Calu3 (cell line): Measurements from ENCODE around the gene EIPR1. TPM values are rescaled to one million over a fixed set of nuclear protein-coding genes. Genes with fewer than 3 reads are reported as not detected.

Source experiments
- BruUV-seq: library from RNA; stranded (reverse); fragments of 400-500 nt; replicated peaks from 2 replicates; lab custom pipeline; 2021; lab: Mats Ljungman, UMichigan
- CTCF ChIA-PET: fragments of 300-600 bp; sonication (Branson Sonifier 250); formaldehyde crosslinking; loops from one replicate; lab custom pipeline; 2022; ENCODE audit warnings: antibody characterized with exemption; lab: Charles Lee
- DNase-seq: peaks from one replicate; pipeline ENCODE4 v3.0.0; 2022
- H3K27ac Mint-ChIP-seq: one replicate; pipeline ENCODE4 v1.8.0; 2022; ENCODE audit warnings: mixed read lengths; ENCODE audit not compliant: unreplicated experiment
- H3K27me3 Mint-ChIP-seq: one replicate; pipeline ENCODE4 v1.8.0; 2022; ENCODE audit warnings: mixed read lengths; ENCODE audit not compliant: unreplicated experiment
- H3K36me3 Mint-ChIP-seq: one replicate; pipeline ENCODE4 v1.8.0; 2022; ENCODE audit warnings: mild to moderate bottlenecking, moderate library complexity, mixed read lengths; ENCODE audit not compliant: insufficient read depth, unreplicated experiment
- H3K4me1 Mint-ChIP-seq: one replicate; pipeline ENCODE4 v1.8.0; 2022; ENCODE audit warnings: mild to moderate bottlenecking, low read depth, mixed read lengths; ENCODE audit not compliant: unreplicated experiment
- H3K4me3 Mint-ChIP-seq: one replicate; pipeline ENCODE4 v1.8.0; 2022; ENCODE audit warnings: mild to moderate bottlenecking, low read depth, moderate library complexity, mixed read lengths; ENCODE audit not compliant: unreplicated experiment
- H3K9me3 Mint-ChIP-seq: one replicate; pipeline ENCODE4 v1.8.0; 2022; ENCODE audit warnings: low read depth, mixed read lengths; ENCODE audit not compliant: unreplicated experiment
- intact Hi-C: fragments of 100-400 bp; cut with micrococcal nuclease; formaldehyde crosslinking; loops from one replicate; pipeline ENCODE4 v1.10.0; 2022; ENCODE audit not compliant: unreplicated experiment
- total RNA-seq: library from RNA; stranded (reverse); gene quantifications from 2 replicates; pipeline ENCODE4 v1.2.3, GENCODE V29; 2022
- TF ChIP-seq, protein P1 (sequence below): fragments of 200-600 bp; IDR thresholded peaks from one replicate; pipeline ENCODE4 v1.8.0; 2022; ENCODE audit warnings: antibody characterized with exemption; ENCODE audit not compliant: unreplicated experiment

Gene EIPR1
- total RNA-seq, 1 experiment from 2014 or later: 31.7 TPM

DNA sequence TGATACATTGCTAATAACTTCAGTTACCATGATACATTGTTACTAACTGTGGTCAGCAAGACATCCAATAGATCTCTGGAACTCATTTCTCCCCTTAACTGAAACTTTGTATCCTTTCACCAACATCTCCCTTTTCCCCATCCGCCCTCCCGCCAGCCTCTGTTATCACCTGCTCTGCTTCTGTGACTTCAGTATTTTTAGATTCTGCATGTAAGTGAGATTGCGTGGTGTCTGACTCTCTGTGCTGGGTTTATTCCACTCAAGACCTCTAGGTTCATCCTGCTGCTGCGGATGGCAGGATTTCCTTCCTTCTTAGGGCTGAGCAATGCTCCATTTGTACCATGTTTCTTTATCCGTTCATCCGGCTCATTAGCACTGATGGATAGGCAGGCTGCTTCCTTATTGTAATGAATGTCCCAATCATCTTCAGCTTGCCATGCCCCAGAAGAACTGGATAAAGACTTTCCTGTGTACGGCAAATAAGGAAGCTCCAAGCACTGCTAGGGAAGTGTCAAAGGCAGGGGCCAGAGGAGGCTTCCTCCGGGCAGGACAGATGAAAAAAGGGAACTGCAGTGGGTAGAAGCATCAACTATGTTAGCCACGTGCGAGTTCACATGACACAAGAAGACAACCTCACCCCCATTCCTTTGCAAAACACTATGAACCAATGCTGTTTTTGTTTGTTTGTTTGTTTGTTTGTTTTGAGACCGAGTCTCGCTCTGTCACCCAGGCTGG lies 113.4 kb downstream of the EIPR1 start:
- Mint-ChIP-seq H3K27me3 (no peaks in the 10 kb centered on the region), H3K36me3 (no peaks in the 10 kb centered on the region), H3K4me1 (no peaks in the 10 kb centered on the region), H3K4me3 (no peak overlapping the region), H3K27ac (no peak overlapping the region), H3K9me3 (no peaks in the 10 kb centered on the region)
- CTCF ChIA-PET: no interaction called here
- no peak for DNase-seq
- TF ChIP-seq, protein P1, sequence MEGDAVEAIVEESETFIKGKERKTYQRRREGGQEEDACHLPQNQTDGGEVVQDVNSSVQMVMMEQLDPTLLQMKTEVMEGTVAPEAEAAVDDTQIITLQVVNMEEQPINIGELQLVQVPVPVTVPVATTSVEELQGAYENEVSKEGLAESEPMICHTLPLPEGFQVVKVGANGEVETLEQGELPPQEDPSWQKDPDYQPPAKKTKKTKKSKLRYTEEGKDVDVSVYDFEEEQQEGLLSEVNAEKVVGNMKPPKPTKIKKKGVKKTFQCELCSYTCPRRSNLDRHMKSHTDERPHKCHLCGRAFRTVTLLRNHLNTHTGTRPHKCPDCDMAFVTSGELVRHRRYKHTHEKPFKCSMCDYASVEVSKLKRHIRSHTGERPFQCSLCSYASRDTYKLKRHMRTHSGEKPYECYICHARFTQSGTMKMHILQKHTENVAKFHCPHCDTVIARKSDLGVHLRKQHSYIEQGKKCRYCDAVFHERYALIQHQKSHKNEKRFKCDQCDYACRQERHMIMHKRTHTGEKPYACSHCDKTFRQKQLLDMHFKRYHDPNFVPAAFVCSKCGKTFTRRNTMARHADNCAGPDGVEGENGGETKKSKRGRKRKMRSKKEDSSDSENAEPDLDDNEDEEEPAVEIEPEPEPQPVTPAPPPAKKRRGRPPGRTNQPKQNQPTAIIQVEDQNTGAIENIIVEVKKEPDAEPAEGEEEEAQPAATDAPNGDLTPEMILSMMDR: no peak
- intact Hi-C loops: no loop called here
- BruUV-seq: no TSS peak

DNA sequence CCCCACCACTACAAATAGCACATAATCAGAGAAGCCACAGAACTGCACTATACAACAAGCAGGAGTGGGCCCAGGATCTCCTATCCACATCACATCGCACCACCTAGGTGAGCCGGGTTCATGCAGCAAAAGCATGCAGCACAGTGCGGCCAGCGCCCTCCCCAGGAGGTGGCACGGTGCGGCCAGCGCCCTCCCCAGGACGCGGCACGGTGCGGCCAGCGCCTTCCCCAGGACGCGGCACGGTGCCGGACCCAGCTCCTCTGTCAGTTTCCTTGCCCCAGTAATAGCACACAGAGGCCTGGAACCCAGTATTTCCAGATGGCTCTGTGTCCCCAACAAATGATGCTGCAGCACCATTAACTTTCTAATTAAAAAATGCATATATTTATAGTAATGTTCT lies 114.1 kb downstream of the EIPR1 start:
- no TSS peak for BruUV-seq
- no peaks in the 10 kb centered on the region for H3K4me1 Mint-ChIP-seq
- intact Hi-C loops: no loop called here
- no peak overlapping the region for H3K27ac Mint-ChIP-seq
- H3K9me3 Mint-ChIP-seq: no peaks in the 10 kb centered on the region
- no peaks in the 10 kb centered on the region for H3K27me3 Mint-ChIP-seq
- H3K36me3 Mint-ChIP-seq: no peaks in the 10 kb centered on the region
- TF ChIP-seq, protein P1: no peak
- DNase-seq: no peak
- H3K4me3 Mint-ChIP-seq: no peak overlapping the region
- CTCF ChIA-PET: no interaction called here

DNA sequence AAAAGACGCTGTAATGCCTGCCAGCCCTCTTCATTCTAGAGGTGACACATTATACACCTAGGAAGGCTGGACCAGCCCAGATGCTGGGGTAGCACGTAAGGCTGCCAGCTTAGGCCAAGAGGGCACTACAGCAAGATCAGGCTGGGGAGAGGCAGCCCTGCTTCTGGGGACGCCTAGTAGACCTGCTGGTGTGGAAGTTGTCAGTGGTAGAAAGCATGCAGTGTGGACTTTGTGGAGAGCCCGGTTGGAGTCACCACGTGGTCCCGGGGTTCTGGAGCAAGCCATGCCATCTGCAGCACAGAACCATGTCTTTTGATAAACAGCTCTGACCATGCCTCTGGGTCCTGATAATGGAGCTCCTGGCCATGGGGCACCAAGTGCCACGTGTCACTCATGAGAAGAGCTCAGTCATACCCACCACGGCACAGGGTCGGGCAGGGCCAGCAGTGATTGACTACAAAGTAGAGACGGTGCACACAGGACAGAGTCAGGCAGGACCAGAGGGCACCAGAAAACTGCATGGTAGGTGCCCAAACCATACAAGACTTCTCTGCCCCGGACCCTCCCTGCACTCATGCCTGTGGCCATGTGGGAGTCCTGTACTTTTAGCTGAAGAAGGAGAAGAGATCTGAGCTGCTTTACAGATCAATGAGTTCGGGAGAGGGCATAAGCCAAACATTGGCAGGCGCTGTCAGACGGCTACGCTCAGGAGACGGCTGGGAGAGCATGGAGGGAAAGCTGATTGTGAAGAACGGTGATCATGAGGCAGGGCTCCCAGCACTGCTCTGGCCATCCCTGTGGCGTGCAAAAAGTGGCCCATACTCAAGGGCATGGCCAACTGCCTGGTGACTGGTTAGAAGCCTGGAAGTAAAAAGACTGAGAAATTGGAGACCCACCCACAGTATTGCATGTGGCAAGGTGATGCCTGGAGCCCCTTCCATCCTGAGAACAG lies 114.9 kb downstream of the EIPR1 start:
- no peak overlapping the region for H3K27ac Mint-ChIP-seq
- no peaks in the 10 kb centered on the region for H3K27me3 Mint-ChIP-seq
- no peaks in the 10 kb centered on the region for H3K9me3 Mint-ChIP-seq
- no peaks in the 10 kb centered on the region for H3K36me3 Mint-ChIP-seq
- H3K4me3 Mint-ChIP-seq: no peak overlapping the region
- TF ChIP-seq, protein P1: no peak
- CTCF ChIA-PET: no interaction called here
- no peaks in the 10 kb centered on the region for H3K4me1 Mint-ChIP-seq
- no TSS peak for BruUV-seq
- intact Hi-C loops: no loop called here
- no peak for DNase-seq

DNA sequence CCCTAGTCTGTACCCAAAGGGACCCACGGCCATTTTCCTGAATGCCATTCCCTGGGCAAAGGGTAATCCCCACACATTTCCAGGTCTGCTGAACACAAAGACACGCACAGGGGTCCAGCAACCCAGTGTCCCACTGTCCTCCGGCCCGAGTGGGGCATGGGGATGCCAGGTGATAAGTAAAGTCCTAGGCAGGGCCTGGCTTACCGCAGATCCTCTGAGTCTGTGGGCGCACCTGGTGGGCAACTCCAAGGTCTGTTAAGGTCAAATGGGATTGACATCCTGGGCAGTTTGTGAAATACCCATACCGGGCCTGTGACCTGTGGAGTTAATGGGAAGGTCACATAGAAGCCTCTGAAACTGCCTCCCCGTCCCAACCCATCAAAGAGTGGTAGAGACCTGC lies 116.1 kb downstream of the EIPR1 start:
- TF ChIP-seq, protein P1: no peak
- H3K4me1 Mint-ChIP-seq: no peaks in the 10 kb centered on the region
- no peak for DNase-seq
- CTCF ChIA-PET: no interaction called here
- no peaks in the 10 kb centered on the region for H3K27me3 Mint-ChIP-seq
- intact Hi-C loops: no loop called here
- BruUV-seq: no TSS peak
- no peaks in the 10 kb centered on the region for H3K36me3 Mint-ChIP-seq
- no peak overlapping the region for H3K4me3 Mint-ChIP-seq
- no peak overlapping the region for H3K27ac Mint-ChIP-seq
- H3K9me3 Mint-ChIP-seq: no peaks in the 10 kb centered on the region
